Activated CD4-positive, alpha-beta T cell treated with anti-CD3 and anti-CD28 coated beads, Interleukin-2, amount 50 U/mL, for 1 hour (primary cell): ENCODE data around the gene CCDC90B.
"Not testable (repeated sequence)": the region's sequence is repeated elsewhere in the genome, so short reads cannot be mapped to it uniquely, and the experiment has no call there.

Source experiments
- DNase-seq: peaks from one replicate; pipeline ENCODE4 v3.0.0-alpha.2; 2020

Gene CCDC90B, protein sequence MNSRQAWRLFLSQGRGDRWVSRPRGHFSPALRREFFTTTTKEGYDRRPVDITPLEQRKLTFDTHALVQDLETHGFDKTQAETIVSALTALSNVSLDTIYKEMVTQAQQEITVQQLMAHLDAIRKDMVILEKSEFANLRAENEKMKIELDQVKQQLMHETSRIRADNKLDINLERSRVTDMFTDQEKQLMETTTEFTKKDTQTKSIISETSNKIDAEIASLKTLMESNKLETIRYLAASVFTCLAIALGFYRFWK

DNA sequence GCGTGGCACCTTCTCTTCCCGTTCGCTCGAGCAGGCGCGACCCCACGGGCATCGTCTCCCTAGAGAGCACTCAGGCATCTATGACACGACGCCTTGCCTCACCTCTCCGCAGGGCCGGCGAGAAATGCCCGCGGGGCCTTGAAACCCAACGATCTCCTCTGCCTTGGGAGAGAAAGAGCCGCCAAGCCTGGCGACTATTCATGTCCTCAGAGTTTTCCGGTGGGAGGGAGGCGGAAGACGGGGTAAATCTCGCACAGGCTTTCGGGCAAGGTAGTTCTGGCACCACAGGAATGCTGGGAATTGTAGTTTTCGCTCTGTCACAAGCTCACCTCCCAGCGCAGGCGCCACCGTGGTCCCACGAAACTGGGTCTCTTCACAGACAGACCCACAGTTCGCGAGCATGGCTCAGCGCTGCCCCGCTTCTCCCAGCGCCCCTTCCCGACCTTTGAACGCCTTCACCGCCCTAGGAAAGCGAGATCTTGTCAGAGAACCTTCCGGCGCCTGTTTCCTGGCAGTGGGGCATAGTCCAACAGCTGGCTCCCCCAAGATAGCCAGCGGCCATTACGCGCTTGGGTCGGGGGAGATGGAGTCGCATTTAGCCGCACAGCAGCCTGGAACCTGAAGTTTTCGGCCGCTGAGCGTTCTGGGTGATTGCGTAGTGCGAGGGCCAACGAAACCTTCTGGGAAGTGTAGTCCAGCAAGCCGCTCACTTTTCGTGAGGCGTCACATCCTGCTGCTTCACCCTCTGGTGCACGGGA lies at the start of gene CCDC90B:
CCDC90B (minus strand) TSS at position 597 of the 758 bp plus-strand sequence; CDS start at position 202, 395 bp downstream.
- DNase-seq = peak; percentile 90

DNA sequence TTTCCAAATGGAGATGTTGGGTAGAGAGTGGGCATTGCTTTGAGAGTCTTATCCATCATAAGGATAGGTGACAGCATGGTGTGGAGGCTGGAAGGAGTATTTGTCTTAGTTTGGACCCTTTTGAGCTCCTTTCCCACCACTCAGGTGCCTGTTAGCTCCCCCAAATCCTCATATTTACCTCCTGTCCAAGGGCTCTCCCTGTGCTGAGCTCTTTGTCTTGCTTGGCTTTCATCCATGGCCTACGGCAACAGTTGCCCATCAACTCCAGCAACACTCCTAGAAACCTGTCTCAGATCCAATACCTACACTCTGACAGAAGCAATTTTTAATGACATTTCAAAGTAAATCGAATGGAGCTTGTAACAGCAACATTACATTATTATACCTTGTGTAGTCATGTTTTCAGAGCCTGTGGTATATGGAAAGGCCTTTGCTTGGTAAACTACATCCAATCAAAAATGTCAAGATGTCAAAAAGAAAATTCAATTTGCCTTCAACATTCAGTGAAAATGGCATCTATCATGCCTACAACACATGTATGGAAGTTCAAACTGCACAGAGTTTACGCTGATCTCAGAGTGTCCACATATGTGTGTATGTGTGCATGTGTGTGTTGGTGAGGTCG lies 49.4 kb upstream of the CCDC90B start:
- no peak for DNase-seq

DNA sequence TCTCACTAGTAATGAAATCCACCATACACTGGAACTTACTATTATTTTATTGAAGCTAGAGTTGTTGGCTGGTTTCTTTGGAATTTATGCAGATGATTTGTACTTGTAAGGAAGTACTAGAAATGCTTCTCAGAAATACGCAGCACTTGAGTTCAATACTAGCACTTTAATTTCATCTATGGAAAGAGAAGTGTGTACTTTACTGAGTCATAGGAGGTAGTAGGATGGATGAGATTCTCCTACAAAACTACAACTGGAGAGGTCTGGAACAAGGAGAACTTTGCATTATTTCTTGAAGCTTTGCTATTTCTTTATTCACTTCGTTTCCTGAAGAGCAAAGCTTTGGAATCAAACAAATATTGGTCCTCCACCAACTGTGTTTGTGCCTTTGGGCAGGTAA lies 44.1 kb upstream of the CCDC90B start:
- no peak for DNase-seq

DNA sequence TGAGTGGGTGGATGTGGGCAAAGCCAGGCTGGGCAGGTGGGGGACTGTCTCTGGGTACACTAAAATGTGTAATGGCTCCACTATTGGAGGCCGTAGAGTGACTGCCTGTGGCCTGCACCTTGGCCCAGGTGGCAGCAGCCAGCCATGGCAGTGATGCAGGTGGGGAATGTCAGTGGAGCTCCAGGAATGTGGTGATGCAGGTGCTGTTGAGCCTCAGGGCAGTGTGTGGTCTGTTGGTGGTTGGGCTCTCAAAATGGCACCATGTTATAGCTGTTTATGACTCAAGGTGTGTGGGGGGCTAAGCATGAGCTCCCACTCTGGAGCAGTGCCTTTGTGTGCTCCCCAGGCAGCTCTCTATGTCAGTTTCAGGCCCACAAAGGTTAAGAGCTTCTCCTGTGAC lies 40.2 kb upstream of the CCDC90B start:
- no peak for DNase-seq

DNA sequence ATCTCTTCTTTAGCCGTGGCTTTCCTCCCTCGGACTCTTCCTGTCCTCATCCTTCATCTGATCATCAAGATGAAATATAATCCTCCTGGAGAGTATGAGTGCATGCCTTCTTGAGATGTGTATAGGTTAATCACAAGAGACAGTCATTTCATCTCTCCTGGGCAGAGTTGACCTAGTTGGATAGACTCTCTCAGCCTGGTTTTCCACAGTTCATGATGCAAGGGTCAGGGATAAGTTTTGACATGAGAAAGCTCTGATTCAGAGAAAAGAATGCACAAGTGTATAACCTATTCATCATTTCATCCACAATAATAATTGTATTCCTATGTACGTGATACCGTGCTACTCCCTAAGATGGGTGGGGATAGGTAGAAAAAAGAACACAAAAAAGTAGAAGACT lies 33.2 kb upstream of the CCDC90B start:
- no peak for DNase-seq

DNA sequence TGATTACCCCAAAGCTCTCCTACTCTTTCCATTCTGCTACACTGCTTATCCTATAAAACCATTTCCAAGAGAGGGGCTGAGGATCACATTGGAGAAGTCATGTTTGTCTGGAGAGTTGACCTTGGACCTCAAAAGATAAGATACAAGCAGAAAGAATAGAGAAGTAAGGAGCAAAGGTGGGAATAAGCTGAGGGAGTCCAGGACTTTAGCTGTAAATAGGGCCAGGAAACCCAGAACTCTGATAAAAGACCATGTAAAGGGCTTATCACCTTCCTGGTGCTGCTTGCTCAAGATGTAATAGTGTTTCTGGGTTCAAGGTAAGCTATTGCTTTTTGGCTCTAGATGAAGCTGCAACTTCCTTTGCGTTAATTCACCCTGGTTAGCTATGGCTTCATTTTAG lies 32.8 kb upstream of the CCDC90B start:
- DNase-seq = no peak

DNA sequence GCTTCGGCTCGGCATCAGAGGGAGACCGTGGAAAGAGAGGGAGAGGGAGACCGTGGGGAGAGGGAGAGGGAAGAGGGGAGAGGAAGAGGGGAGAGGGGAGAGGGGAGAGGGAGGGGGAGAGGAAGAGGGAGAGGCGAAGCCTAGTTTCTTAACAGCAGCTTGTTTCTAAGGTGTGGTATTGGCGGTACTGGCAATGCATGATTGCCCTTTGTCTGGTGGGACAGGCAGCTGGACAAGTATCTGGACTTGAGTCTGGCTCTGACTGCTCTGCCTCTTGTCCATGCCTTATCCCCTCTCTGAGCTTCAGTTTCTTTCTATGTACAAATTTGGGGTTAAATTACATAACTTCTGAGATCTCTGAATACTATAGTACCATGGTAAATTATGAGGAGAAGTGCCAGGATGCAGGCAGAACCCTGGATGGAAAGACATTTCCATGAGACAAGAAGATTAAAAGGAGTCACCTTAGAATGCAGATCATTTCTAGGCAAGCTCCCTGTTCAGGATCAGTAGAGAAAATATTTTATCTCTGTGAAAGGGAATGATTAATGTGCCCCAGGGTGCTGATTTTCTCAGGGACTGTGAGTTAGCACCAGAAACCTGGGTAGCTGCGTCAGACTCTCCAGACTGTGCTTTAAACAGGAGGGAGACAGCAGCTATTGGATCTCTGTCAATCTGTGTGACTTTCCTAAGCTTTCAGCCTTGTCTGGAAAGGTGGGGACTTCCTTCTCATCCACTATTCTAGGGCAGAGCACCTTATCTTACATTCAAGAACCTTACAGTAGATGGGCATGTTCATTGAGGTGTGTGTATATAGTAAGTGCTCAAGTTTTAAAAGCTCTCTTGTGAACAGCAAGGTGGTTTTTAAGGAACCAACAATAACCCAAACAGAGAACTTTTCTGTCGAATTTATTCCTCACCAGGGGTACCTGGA lies 31.9 kb upstream of the CCDC90B start:
- DNase-seq = no peak

DNA sequence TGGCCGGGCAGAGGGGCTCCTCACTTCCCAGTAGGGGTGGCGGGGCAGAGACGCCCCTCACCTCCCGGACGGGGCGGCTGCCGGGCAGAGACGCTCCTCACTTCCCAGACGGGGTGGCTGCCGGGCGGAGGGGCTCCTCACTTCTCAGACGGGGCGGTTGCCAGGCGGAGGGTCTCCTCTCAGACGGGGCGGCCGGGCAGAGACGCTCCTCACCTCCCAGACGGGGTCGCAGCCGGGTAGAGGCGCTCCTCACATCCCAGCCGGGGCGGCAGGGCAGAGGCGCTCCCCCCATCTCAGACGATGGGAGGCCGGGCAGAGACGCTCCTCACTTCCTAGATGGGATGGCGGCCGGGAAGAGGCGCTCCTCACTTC lies 30.7 kb upstream of the CCDC90B start:
- not testable (repeated sequence) for DNase-seq

DNA sequence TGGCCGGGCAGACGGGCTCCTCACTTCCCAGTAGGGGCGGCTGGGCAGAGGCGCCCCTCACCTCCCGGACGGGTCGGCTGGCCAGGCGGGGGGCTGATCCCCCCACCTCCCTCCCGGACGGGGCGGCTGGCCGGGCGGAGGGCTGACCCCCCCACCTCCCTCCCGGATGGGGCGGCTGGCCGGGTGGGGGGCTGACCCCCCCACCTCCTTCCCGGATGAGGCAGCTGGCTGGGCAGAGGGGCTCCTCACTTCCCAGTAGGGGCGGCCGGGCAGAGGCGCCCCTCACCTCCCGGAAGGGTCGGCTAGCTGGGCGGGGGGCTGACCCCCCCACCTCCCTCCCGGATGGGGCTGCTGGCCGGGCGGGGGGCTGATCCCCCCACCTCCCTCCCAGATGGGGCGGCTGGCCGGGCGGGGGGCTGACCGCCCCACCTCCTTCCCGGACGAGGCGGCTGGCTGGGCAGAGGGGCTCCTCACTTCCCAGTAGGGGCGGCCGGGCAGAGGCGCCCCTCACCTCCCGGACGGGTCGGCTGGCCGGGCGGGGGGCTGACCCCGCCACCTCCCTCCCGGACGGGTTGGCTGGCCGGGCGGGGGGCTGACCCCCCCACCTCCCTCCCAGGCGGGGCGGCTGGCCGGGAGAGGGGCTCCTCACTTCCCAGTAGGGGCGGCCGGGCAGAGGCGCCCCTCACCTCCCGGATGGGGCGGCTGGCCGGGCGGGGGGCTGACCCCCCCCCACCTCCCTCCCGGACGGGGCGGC lies 30.2 kb upstream of the CCDC90B start:
- not testable (repeated sequence) for DNase-seq

DNA sequence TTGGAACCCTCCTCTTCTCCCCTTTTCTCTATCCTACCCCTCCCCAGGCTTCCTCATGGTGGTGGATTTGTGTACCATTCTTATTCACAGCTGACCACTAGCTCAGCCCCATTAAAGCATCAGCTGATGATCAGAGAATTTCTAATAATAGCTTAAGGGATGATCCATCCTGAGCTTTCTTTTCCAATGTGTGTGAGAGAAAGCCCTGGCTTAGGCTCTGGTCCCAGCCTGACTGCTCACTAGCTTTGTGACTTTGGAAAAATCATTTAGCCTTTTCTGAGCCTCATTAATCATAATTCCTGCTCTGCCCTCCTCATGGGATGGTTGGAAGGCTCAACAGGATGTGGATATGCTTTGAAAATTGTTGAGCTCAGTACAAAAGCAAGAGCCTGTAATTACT lies 26.3 kb upstream of the CCDC90B start:
- no peak for DNase-seq

DNA sequence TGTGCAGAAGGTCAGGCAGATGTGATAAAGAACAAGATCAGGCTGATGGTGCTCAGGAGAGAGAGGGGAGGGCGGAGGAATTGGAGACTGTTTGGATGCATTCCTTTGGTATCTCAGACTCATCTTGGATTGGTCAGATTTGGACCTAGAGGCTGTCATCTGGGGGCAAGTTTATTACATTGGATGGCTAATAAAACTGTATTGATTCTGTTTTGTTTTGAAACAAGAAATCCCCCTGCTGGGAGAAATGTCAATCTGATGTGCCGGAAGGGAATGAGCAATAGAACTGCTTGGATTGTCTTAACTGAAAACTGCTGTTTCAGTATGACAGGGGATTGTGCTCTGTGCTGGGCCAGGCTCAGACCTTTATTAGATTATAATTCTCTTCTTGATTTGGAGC lies 25.5 kb upstream of the CCDC90B start:
- DNase-seq = no peak

DNA sequence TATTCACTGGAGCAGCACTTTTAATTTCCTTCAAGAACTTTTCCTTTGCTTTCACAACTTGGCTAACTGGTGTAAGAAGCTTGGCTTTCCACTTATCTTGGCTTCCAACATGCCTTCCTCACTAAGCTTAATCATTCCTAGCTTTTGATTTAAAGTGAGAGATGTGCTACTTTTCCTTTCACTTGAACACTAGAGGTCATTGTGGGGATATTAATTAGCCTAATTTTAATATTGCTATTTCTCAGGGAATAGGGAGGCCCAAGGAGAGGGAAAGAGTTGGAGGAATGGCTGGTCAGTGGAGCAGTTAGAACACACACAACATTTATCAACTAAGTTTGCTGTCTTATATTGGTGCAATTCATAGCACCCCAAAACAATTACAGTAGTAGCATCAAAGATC lies 24.6 kb upstream of the CCDC90B start:
- DNase-seq = no peak

DNA sequence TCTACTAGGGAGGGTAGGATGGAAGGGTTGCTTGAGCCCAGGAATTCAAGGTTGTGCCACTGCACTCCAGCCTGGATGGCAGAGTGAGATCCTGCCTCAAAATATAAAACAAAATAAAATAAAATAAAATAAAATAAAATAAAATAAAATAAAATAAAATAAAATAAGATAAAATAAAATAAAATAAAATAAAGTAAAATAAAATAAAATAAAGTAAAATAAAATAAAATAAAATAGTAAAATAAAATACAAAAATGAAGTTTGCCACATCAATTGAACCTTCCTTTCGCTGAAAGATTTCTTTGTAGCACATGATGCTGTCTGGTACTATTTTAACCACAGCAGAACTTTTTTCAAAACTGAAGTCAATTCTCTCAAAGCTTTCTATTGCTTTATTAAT lies 22.4 kb upstream of the CCDC90B start:
- not testable (repeated sequence) for DNase-seq

DNA sequence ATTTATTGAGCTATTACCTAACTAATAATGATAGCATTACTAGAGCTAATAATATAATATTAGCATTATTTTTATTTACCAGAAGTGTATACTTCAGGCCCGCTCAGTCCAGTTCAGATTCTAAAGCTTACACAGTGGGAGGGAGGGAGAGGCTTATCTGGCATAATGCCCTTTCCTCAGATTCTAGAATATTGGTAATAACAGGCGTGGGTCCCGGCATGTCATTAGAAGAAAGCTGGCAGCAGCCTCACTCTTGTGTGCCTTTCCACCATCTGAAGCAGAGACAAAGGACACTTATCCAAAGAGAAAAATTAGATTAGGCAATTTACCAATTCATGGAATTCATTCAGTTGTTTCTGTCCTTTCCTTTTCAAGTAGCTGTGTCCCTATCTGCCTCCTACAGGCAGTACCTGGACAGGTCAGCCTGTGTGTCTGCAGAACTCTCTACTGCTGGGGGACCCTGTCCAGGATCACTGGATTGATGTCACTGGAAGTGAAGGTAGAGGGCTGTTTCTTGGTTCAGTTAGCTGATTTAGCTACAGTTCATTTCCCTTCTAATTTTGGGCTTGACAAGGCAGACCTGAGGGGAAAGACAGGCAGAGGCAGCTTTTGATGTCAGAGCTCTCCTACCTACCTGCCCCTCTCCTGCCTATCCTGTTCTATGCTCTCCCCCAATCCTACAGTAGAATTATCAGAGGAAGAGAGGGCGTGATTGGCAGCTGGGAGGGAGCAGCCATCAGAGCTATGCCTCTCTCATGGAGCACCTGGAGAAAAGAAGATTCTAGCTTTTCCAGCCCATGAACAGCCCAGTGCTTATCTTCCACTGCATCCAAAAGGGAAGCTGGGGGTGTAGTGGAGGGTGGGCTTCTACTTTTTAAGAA lies 20.3 kb upstream of the CCDC90B start:
- no peak for DNase-seq

DNA sequence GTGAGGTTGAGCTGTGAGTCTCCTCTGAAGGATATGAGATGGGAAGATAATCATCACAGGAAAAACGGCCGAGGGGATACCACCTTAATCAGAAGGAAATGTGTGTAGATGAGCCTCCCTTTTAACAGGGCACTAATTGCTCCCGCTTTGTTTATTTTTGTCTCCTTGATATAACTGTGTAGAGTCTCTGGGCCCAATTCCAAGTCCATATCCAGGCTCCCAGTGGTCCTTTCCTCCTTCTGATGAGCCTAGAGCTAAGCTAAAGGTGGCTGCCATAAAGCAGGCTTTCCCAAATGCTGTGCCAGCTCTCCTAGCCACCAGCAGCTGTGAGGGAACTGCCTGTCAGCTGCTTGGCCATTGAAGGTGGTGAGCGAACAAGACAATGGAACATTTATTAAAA lies 17.1 kb upstream of the CCDC90B start:
- no peak for DNase-seq

DNA sequence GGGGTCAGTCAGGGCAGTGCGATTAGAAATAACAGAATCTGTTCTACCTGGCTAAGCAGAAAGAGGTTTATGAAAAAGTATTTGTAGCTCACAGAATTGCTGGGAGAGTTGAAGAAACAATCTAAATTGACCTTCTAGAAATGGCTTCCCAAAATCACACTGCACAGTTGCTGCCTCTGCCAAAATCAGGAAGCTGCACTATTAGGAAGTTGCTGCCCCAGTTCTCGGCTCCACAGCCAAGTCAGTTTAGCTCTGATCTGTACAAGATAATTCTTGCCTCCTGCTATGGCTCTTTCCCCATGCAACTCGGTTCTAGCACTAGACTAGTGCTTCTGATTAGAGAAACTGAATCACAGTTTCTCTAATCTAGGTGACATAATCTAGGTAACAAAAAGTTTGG lies 16.0 kb upstream of the CCDC90B start:
- no peak for DNase-seq

DNA sequence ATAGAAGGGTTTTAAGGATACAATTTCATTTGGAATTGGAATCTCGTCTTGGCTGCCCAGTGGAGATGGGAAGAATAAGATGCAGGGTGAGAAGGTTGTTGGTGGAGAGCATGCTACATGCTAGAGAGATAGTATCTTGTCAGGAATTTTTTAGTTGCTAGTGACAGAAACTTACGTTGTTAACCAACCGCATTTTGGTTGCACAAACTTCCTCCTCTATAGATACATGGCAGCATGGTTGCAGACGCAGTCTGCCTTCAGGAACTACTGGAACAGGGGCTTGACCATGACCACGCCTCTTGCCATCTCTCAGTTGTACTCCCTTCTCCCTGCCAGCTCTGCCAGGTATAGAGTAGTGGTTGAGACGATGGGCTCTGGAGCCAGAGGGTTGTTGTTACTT lies 13.5 kb upstream of the CCDC90B start:
- no peak for DNase-seq

DNA sequence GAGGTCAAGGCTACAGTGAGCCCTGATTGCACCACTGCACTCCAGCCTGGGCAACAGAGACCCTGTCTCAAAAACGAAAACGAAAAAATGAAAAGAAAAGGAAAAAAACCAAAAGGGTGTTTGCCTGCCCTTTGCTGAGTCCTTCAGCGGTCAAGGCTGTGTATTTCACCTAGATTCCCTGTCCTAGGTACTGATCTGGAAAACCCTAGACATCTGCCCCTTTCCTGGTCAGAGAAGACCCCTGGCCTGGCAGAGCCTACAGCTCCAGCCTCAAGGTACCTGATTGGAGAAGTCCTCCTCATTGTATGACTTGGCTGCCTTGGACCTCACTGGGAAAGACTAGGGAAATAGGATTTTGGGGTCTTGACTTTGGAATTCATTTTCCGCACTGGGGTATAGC lies 8.0 kb upstream of the CCDC90B start:
- DNase-seq = no peak

DNA sequence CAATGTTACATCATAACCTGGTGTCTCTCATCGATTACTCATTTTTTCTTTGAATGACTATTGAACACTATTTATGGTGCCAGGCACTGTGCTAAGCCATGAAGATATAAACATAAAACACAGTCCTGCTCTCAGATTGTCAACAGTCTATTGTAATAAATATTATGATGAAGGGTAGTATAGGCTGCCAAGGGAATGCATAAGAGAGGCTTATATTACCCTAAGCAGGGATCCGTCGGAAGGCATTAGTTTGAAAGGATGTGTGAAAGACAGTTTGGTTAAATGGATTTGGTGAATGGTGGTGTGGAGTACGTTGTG lies 7.2 kb upstream of the CCDC90B start:
- DNase-seq = no peak

DNA sequence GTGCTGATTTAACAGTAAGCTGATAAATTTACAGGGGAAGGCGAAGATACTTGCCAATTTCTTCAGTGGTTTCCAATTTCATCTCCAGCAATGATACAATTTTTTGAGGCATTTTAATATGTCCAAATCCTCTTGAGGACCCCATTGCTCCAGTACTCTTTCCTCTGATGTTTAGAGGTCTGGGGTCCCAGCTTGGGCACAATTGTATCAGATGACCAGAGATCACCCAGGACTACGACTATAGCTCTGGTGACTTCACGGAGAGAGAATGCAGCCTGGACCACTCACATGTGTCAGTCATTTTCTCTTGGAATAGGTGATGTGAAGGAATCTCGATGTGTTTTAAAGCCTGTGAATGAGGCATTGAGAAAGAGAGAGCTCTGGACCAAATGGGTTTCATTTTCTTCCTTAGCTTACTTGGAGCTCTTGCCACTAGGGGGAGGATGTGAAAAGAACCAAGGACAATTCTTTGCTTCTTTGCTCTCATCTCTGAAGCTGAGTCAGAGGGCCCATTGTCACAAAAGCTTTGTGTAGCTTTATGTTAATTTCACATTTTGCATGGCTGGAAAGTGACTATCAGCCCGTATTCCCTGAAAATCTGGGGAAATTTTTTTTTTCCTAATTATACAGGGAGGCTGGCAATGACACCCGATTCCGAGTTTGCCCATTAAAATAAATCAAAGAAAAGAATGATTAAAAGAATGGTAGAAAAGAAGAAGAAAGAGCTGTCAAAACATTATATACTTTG lies 6.7 kb upstream of the CCDC90B start:
- DNase-seq = no peak

DNA sequence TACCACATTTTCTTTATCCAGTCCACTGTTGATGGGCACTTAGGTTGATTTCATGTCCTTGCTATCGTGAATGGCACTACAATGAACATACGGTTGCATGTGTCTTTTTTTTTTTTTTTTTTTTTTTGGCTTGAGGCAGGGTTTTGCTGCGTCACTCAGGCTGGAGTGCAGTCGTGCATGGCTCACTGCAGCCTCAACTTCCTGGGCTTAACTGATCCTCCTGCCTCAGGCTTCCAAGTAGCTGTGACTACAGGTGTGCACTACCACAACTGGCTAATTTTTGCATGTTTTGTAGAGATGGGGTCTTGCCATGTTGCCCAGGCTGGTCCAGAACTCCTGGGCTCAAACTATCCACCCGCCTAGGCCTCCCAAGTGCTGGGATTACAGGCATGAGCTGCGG lies 1.5 kb upstream of the CCDC90B start:
- no peak for DNase-seq
